NOMO-1 treated with DMSO at 0.1 percent for 48 hours (cell line): ENCODE measurements around the gene NEU3.
"Not testable (repeated sequence)": the region's sequence is repeated elsewhere in the genome, so short reads cannot be mapped to it uniquely, and the experiment has no call there.

ENCODE experiments used
- DNase-seq: peaks from one replicate; lab custom pipeline; 2025; ENCODE audit not compliant: unreplicated experiment; lab: John Stamatoyannopoulos, UW

Gene NEU3

GRCh38 chr11:74988541-74989259 is at the start of gene NEU3:
NEU3 (plus strand) TSS chr11:74988933; CDS start chr11:74989061, 128 bp downstream.
- DNase-seq = peak; percentile 83

DNA sequence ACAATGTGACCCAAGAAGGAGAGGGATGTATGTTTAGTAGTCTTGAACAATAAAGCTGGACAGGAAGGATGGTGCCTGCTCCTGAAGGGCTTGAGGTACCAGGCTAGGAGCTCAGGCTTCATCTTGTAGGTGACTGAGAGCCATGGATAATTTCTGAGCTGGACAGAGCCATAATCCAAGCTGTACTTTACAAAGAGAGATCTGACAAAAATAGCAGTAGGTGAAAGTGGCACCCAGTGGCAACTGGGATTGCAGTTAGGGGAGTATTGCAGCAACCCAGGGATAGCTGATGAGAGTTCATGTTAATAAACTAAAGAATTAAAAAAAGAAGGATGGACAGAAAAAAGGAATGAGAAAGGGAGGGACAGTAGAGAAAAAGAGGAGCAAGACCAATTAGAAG is 47.2 kb upstream of the NEU3 start:
- no peak for DNase-seq

DNA sequence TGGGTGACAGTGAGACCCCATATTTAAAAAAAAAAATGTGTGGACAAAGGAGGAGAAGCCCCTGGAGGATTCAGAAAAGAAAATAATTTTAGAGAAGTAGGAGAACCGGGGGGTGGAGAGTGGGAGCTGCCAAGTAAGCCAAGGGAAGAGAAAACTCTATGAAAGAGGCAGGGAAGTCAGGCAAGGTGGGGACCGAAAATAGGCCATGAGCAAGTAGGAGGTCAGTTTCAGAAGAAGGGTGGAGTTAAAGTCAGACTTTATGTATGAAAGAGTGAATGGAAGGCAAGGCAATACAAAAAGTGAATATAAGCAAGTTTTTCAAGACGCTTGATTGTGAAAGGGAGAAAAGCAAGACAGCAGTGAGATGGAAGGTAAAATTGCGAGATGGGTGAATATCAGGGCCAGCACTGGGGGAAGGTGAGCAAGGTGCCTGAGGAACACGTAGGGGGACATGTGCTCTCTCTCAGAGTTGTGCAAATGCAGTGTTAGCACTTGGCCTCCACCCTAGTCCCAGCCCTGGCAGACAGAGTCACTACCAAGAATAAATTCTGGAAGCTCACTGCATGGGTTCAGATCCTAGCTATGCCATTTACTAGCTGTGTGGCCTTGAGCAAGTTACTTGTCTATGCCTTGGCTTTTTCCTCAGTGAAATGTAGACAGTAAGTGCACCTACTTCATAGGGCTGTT is 46.5 kb upstream of the NEU3 start:
- DNase-seq = no peak

DNA sequence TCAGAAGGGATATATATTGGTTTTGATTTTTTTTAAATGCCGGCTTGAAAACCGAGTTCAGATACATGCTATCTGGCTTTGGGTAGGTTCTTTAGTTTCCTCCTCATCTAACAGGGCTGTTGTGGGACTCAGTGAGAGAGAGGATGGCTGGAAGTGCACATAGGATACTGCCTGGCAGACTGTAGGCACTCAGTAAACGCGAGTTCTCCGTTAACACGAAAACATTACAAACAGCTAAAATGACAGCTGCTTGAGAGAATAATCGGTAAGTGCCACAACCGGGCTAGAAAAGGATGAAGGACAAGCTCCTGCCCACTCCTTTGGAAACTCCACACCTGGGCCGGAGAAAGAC is 40.2 kb upstream of the NEU3 start:
- DNase-seq = no peak

GRCh38 chr11:74948898-74949752 is 39.6 kb upstream of the NEU3 start, which contains the start of the genes SPCS2 and XRRA1:
SPCS2 (plus strand) TSS chr11:74949266; CDS start chr11:74949286, 20 bp downstream.
XRRA1 (minus strand) TSS chr11:74949091; CDS start chr11:74940878, 8,213 bp downstream.
- DNase-seq = peak; percentile 98

- no peak for DNase-seq
Measured at GRCh38 chr11:74949753-74950137, 39.0 kb upstream of the NEU3 start.

DNA sequence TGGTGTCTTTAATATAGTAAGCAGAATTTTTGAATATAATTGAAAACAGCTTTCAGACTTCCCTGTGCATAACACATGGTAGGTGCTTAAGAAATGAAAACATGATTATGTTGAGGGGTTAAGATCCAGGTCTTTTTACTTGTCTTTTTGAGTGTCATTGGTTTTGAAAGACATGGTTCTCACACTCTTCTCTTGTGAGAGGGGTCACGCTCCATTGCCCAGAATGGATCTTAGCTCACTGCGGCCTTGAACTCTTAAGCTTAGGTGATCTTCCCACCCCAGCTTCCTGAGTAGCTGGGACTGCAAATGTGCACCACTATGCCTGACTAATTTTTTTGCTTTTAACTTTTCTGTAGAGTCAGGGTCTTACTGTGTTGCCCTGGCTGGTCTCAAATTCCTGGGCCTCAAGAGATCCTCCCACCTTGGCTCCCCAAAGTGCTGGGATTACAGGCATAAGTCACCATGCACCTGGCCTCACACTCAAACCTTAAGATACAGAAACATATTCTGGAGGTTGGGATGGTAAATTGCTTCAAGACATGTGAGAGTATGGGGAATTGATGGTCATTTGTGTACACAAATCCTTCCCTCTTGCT is 38.3 kb upstream of the NEU3 start:
- no peak for DNase-seq

GRCh38 chr11:74951226-74951625 is 37.5 kb upstream of the NEU3 start:
- DNase-seq = peak; percentile 18

- DNase-seq = no peak
Measured at GRCh38 chr11:74952752-74953151, 36.0 kb upstream of the NEU3 start.

DNA sequence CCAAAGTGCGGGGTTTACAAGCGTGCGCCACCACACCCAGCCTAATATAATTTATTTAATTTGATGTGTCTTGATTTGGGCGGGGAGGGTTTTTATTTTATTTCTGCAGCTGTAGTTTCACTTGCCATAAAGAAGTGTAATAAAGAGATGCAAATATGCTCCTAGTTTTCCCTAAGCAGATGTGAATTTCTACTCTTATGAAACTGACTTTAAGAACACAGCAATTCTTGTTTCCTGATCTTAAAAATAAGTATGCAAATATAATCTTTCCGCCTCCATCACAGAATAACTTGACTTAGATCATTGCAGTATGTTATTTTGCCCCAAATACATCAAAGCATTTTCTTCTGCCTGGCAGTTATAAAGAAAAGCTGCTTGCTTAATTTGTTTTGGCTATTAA is 35.3 kb upstream of the NEU3 start:
- no peak for DNase-seq

GRCh38 chr11:74954199-74954598 is 34.5 kb upstream of the NEU3 start:
- DNase-seq = no peak

- no peak for DNase-seq
Measured at GRCh38 chr11:74956397-74957015, 32.2 kb upstream of the NEU3 start.

DNA sequence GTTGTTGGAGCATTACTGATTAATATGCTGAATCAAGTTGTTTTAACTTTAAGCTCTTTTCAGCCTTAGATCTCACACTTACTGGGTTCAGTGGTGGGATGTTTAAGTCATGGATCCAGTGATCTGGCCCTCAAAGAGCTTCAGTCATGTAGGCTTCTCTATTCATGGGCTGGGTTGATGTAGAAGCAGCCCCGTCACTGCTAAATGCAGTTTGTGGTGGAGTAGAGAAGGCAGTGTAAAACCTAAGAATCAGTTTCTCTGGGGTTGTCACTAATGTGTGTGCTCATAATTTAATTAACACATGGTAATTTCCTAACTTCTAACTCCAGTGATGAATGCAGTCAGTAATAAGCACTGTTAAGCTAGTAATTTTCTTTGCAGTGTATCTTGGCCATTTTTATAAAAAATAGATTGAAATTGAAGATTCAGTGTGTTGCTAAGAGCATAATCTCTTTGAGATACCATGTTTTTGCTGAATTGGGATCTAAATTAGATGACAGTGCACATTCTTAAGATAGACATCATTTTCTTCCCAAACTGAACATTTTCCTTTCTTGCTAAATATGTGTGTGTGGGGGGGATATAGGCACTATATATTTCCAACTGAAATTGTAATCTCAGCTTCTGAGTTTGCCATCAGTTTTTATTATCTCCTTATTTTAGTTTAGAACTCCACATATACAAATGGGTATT is 30.6 kb upstream of the NEU3 start:
- DNase-seq = no peak

DNA sequence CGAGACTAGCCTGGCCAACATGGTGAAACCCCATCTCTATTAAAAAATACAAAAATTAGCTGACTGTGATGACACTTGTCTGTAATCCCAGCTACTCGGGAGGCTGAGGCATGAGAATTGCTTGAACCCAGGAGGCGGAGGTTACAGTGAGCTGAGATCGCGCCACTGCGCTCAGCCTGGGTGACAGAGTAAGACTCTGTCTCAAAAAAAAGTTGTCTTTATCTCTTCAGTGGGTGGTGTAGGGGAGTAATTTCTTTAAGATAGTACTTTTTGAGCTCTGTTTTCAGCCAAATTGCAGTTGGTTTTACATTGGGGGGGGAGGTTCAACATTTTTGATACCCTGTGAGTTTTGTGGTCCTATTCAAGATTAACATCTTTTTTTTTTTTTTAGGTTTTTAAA is 28.6 kb upstream of the NEU3 start:
- DNase-seq = not testable (repeated sequence)

GRCh38 chr11:74966651-74967050 is 22.1 kb upstream of the NEU3 start:
- no peak for DNase-seq

GRCh38 chr11:74970852-74971395 is 17.8 kb upstream of the NEU3 start:
- DNase-seq = no peak

DNA sequence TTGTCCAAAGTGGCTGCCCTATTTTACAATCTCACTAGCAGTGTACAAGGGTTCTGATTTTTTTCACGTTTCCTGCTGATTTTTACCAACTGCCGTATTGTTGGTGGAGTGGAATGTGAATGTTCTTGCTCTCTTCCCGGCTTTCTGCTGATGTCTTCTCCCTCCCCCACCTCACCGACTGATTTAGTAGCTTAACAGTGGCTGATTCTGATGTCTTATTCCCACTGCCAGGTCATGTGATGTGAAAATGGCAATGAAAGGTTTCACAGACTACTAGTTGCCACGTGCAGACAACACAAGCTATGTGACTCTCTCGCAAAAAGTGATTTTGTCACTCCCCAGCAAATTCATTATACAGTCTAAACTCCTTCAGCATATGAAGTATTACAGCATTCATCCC is 17.3 kb upstream of the NEU3 start:
- DNase-seq = no peak

- DNase-seq = no peak
Measured at GRCh38 chr11:74978041-74978440, 10.7 kb upstream of the NEU3 start.

DNA sequence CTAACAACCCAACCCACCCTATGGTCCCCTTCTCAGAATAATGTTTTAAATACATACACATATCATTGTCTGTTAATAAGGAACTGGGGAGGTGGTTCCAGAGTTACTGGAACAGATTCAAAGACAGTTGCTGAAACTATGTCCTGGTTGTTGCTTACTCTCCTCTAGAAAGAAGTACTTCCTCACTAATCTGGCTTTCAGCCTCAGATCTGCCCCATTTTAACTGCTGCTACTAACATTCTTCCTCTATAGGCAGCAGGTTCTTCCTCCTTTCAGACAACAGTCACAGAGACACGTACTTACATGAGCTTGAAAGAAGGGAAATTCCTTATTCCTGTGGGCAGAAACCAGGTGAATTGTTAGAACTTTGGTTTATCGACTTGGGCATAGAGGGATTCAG is 8.1 kb upstream of the NEU3 start:
- peak; percentile 42 for DNase-seq

DNA sequence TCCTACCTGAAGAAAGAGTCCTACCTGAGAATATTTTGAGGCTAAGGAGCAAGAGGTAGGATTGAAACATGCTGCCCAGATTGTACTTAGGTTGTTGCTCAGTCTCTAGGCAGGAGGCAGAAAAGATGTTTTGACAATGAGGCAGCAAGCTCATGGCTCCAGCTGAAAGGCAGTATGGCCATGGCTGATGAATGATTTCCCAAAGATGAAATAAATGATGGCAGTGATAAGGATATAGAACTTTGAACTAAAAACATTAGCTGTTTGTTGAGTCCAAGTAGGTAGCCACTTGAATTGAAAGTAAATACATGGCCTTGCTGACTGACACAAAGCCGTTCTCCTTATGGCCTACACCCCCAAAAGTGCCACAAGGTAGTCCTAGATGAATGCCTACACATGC is 6.8 kb upstream of the NEU3 start:
- DNase-seq = no peak
